Neural crest cell (in vitro differentiated cells): Measurements from ENCODE around the gene FAM149A. TPM values are rescaled to one million over a fixed set of nuclear protein-coding genes. Genes with fewer than 3 reads are reported as not detected.

ENCODE experiments used
- DNase-seq: peaks from one replicate; pipeline ENCODE4 v3.0.0; 2021; ENCODE audit warnings: low read depth, mixed read lengths, low spot score
- H3K27ac Mint-ChIP-seq: one replicate; pipeline ENCODE4 v1.8.0; 2021; ENCODE audit warnings: mild to moderate bottlenecking, mixed read lengths; ENCODE audit not compliant: unreplicated experiment
- H3K27me3 Mint-ChIP-seq: 2 replicates; pipeline ENCODE4 v1.8.0; 2021; ENCODE audit warnings: low read depth, mild to moderate bottlenecking, mixed read lengths
- H3K36me3 Mint-ChIP-seq: 2 replicates; pipeline ENCODE4 v1.8.0; 2021; ENCODE audit warnings: low read depth, mild to moderate bottlenecking, mixed read lengths
- H3K4me1 Mint-ChIP-seq: 2 replicates; pipeline ENCODE4 v1.8.0; 2021; ENCODE audit warnings: mixed read lengths
- H3K4me3 Mint-ChIP-seq: one replicate; pipeline ENCODE4 v1.8.0; 2021; ENCODE audit warnings: mild to moderate bottlenecking, mixed read lengths
- H3K9me3 Mint-ChIP-seq: 2 replicates; pipeline ENCODE4 v1.8.0; 2021; ENCODE audit warnings: mixed read lengths
- total RNA-seq: library from RNA; stranded (reverse); gene quantifications from 2 replicates; pipeline ENCODE4 v1.2.1, GENCODE V29; 2021
- TF ChIP-seq, protein P1 (sequence below): fragments of 200-600 bp; sonication (generic); conservative IDR thresholded peaks from 2 replicates; pipeline ENCODE4 v1.5.0; 2021; ENCODE audit warnings: antibody characterized with exemption, mild to moderate bottlenecking

Gene FAM149A
- total RNA-seq, 1 donor from 2014 or later = 5.6 TPM

DNA sequence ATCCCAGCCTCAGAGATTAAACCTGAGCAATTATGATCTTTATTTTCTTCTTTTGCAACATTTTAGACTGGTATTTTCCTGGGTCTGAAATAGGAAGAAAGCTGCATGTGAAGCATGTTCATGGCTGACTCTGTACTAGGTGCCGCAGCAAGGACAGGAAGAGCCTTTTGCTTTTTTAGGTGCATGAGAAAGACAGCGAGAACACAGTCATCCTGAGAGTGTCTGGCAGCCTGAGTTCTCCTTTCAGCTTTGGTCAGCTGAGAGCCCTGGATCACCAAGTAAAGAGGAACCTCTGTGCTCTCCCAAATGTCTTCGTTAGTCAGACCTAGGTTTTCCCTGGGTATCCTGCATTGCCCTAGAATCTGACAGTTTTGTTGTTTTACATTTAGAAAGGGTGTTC lies 29.8 kb downstream of the FAM149A start:
- DNase-seq = no peak
- H3K27ac Mint-ChIP-seq = no peak overlapping the region
- no peak overlapping the region for H3K4me3 Mint-ChIP-seq
- H3K9me3 Mint-ChIP-seq = no peaks in the 10 kb centered on the region
- TF ChIP-seq, protein P1, sequence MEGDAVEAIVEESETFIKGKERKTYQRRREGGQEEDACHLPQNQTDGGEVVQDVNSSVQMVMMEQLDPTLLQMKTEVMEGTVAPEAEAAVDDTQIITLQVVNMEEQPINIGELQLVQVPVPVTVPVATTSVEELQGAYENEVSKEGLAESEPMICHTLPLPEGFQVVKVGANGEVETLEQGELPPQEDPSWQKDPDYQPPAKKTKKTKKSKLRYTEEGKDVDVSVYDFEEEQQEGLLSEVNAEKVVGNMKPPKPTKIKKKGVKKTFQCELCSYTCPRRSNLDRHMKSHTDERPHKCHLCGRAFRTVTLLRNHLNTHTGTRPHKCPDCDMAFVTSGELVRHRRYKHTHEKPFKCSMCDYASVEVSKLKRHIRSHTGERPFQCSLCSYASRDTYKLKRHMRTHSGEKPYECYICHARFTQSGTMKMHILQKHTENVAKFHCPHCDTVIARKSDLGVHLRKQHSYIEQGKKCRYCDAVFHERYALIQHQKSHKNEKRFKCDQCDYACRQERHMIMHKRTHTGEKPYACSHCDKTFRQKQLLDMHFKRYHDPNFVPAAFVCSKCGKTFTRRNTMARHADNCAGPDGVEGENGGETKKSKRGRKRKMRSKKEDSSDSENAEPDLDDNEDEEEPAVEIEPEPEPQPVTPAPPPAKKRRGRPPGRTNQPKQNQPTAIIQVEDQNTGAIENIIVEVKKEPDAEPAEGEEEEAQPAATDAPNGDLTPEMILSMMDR = no peak
- H3K27me3 Mint-ChIP-seq = no peaks in the 10 kb centered on the region
- no peaks in the 10 kb centered on the region for H3K36me3 Mint-ChIP-seq
- H3K4me1 Mint-ChIP-seq = peaks cover 21% of the 10 kb centered on the region

DNA sequence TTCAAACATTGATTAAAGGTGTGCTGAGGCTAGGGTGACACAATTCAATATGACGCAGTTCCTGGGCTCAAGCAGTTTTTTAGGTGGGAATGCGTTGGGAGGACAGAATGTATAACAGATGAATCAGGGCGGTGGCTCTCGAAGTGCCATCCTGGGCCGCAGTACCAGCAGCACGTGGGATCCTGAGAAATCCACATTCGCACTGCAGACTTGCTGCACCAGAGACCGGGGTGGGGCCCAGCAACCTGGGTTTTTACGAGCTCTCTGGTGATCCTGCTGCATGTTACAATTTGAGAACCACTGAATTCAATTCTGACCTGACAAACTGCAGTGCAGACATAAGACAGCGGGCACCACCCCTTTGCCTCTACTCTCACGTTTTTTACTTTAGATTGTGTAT lies 30.4 kb downstream of the FAM149A start:
- TF ChIP-seq, protein P1 = no peak
- H3K4me3 Mint-ChIP-seq = no peak overlapping the region
- no peak overlapping the region for H3K27ac Mint-ChIP-seq

GRCh38 chr4:186137196-186137794 lies 32.8 kb downstream of the FAM149A start:
- Mint-ChIP-seq H3K9me3 (no peaks in the 10 kb centered on the region), H3K36me3 (no peaks in the 10 kb centered on the region)

More for the DNA sequence above, 30.4 kb downstream of the FAM149A start:
- Mint-ChIP-seq H3K27me3 (no peaks in the 10 kb centered on the region), H3K4me1 (peaks cover 21% of the 10 kb centered on the region), H3K9me3 (no peaks in the 10 kb centered on the region), H3K36me3 (no peaks in the 10 kb centered on the region)
- no peak for DNase-seq

GRCh38 chr4:186144198-186144945 lies 39.9 kb downstream of the FAM149A start:
- DNase-seq = peak; percentile 69
- Mint-ChIP-seq H3K27ac (peak overlapping the region; percentile 17), H3K36me3 (no peaks in the 10 kb centered on the region), H3K4me3 (peak overlapping the region; percentile 93), H3K4me1 (peaks cover 18% of the 10 kb centered on the region), H3K27me3 (peaks cover 22% of the 10 kb centered on the region), H3K9me3 (no peaks in the 10 kb centered on the region)
- TF ChIP-seq, protein P1 = peak; percentile 56

More at GRCh38 chr4:186137196-186137794, 32.8 kb downstream of the FAM149A start:
- TF ChIP-seq, protein P1 = peak; percentile 82
- no peaks in the 10 kb centered on the region for H3K27me3 Mint-ChIP-seq
- H3K27ac Mint-ChIP-seq = no peak overlapping the region
- H3K4me1 Mint-ChIP-seq = peaks cover 11% of the 10 kb centered on the region
- no peak overlapping the region for H3K4me3 Mint-ChIP-seq
- DNase-seq = no peak

DNA sequence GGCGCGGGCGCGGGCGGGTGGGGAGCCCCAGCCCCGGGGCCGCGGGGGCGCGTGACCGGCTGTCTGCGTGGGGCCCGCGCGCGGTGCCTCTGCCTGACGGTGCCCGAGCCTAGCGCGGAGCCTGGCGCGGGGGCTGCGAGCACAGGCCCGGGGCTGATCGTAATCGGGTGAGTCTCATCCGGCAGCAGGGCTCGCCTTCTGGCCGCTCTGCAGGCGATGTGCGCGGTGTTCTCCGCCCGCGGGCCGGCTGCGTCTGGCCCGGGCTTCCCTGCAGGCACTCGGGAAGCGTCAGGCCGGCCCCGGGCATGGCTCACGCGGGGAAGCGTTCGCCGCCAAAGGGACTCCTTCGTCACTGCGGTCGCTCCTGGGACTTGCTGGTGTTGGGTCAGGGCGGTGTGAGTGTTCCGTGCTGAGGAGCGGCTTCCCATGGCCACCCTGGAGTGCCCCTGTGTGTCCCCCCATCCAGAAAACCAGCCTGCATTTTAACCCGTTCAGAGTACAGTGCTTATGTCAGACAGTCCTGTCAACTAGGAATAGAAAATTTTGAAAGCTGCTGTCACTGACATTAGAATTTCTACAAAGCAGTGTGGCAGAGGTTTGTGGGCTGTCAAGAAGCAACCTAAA lies 40.6 kb downstream of the FAM149A start:
- TF ChIP-seq, protein P1 = no peak
- Mint-ChIP-seq H3K27me3 (peaks cover 22% of the 10 kb centered on the region), H3K36me3 (no peaks in the 10 kb centered on the region), H3K9me3 (no peaks in the 10 kb centered on the region), H3K4me3 (peak overlapping the region; percentile 93), H3K27ac (peak overlapping the region; percentile 78), H3K4me1 (peaks cover 18% of the 10 kb centered on the region)
- peak; percentile 44 for DNase-seq
